SIG-M5 treated with dmso at 0.1 percent for 504 hours (cell line): Measurements from ENCODE around the gene MSH2.
A peak's percentile ranks its signal among the peaks of the same experiment; 100 is the strongest.
"Not testable (repeated sequence)": the region's sequence is repeated elsewhere in the genome, so short reads cannot be mapped to it uniquely, and the experiment has no call there.

Experiments used
- DNase-seq: peaks from one replicate; lab custom pipeline; 2025; ENCODE audit not compliant: unreplicated experiment; lab: John Stamatoyannopoulos, UW

The MSH2 gene

DNA sequence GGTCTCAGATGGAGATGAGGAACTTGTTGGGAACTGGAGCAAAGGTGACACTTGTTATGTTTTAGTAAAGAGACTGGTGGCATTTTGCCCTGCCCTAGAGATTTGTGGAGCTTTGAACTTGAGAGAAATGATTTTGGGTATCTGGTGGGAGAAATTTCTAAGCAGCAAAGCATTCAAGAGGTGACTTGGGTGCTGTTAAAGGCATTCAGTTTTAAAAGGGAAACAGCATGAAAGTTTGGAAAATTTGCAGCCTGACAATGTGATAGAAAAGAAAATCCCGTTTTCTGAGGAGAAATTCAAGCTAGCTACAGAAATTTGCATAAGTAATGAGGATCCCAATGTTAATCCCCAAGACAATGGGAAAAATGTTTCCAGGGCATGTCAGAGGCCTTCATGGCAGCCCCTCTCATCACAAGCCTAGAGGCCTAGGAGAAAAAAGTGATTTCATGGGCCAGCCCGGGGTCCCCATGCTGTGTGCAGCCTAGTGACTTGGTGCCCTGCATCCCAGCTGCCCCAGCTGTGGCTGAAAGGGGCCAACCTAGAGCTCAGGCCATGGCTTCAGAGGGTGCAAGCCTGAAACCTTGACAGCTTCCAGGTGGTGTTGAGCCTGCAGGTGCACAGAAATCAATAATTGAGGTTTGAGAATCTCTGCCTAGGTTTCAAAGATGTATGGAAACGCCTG, 3.8 kb downstream of the MSH2 start:
- not testable (repeated sequence) for DNase-seq

DNA sequence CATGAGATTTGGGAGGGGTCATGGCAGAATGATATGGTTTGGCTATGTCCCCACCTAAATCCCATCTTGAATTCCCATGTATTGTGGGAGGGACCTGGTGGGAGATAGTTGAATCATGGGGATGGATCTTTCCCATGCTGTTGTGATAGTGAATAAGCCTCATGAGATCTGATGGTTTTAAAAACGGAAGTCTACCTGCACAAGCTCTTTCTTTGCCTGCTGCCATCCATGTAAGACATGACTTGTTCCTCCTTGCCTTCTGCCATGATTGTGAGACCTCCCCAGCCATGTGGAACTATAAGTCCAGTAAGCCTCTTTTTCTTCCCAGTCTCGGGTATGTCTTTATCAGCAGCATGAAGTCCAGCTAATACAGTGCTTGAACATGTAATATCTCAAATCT, 5.0 kb downstream of the MSH2 start:
- not testable (repeated sequence) for DNase-seq

DNA sequence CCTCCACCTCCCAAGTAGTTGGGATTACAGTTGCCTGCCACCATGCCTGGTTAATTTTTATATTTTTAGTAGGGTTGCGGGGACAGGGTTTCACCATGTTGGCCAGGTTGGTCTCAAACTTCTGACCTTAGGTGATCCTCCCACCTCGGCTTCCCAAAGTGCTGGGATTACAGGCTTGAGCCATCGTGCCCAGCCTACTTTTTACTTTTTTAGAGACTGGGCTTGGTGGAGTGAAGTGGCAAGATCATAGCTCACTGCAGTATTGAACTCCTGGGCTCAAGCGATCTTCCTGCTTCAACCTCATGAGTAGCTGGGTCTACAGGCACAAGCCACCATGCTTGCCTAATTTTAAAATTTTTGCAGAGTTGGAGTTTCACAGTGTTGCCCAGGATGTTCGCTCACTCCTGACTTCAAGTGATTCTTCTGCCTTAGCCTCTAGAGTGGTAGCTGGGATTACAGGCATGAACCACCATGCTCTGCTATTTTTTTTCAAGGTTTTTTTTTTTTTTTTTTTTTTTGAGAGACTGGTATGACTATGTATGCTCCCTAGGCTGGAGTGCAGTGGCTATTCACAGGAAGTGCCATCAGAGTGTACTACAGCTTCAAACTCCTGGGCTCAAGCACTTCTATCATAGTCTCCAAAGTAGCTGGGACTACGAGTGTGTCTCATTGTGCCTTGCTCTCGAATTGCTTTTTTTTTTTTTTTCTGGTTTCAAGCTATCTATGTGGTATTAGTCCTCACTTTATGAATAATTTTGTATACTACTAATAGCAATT, 11.9 kb downstream of the MSH2 start:
- no peak for DNase-seq

DNA sequence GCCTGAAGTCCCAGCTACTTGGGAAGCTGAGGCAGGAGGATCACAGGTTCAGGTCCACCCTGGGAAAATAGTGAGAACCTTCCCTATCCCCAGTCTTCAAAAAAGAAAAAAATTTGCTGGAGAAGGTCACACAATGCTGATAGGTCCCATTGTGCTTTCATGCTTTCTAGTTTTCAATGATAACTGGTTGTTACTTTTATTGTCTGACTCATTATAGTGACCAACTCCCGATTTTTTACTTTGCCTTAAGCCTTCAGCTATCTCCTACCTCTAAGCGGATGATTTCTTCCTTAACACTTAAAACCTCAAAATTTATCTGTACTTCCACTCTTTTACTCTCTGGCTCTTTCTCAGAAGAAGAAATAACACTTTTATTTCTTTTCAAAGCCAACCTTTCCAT, 17.3 kb downstream of the MSH2 start:
- no peak for DNase-seq

DNA sequence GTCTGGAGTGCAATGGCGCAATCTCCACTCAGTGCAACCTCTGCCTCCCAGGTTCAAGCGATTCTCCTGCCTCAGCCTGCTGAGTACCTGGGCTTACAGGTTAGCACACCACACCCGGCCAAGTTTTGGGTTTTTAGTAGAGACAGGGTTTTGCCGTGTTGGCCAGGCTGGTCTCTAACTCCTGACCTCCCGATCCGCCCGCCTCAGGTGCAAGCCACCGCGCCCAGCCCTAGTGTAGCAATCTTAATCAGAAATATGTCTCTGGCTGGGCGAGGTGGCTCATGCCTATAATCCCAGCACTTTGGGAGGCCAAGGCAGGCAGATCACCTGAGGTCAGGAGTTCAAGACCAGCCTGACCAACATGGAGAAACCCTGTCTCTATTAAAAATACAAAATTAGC, 17.7 kb downstream of the MSH2 start:
- not testable (repeated sequence) for DNase-seq

DNA sequence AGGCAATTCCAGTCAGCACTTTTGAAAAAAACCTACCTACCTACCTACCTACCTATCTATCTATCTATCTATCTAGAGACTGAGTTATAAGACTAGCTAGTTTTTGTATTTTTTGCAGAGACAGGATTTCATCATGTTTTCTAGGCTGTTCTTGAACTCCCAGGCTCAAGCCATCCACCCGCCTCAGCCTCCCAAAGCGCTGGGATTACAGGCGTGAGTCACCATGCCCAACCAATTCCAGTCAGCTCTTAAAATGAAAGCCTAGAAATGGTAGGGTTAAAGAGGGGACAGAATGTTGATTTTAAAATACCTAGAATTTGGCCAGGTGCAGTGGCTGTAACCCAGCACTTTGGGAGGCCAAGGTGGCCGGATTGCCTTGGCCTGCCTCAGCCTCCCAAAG, 19.1 kb downstream of the MSH2 start:
- no peak for DNase-seq

DNA sequence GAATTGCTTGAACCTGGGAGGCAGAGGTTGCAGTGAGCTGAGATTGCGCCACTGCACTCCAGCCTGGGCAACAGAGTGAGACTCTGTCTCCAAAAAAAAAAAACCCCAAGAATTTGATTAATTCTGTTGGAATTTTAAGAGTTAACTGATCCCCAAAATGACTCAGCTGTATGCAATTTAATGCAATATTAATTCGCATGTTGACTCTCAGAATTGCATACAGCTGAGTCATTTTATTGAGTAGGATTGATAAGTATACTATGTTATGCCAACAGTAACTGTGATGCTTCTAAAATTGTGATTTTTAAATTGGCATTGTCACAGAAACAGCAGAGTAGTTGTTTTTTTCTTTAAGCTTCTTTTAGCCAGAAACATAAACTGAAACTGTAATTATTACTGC, 19.6 kb downstream of the MSH2 start:
- DNase-seq, result no peak

DNA sequence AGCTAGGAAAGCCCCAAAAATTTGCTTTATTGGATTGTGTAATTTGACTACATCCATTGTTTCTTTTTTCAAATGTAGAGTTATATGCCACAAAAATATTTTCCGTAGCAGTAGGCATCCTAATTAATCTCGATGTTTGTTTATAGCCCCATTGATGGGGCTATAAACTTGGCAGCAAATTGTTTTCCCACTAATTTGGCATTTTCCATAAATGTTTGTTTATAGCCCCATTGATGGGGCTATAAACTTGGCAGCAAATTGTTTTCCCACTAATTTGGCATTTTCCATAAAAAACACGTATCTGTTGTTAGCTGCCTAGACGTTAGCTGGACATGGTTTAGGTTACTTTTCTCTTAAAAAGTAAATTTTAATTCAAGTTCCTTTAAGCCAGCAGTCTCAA, 23.8 kb downstream of the MSH2 start:
- DNase-seq, result no peak

DNA sequence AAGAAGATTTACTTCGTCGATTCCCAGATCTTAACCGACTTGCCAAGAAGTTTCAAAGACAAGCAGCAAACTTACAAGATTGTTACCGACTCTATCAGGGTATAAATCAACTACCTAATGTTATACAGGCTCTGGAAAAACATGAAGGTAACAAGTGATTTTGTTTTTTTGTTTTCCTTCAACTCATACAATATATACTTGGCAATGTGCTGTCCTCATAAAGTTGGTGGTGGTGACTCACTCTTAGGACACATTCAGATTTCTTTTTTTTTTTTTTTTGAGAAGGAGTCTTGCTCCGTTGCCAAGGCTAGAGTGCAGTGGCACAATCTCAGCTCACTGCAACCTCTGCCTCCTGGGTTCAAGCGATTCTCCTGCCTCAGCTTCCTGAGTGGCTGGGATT, 26.8 kb downstream of the MSH2 start:
- no peak for DNase-seq

DNA sequence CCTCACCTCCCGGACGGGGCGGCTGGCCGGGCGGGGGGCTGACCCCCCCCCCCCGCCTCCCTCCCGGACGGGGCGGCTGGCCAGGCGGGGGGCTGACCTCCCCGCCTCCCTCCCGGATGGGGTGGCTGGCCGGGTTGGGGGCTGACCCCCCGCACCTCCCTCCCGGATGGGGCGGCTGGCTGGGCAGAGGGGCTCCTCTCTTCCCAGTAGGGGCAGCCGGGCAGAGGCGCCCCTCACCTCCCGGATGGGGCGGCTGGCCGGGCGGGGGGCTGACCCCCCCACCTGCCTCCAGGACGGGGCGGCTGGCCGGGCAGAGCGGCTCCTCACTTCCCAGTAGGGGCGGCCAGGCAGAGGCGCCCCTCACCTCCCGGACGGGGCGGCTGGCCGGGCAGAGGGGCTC, 30.1 kb downstream of the MSH2 start:
- not testable (repeated sequence) for DNase-seq

DNA sequence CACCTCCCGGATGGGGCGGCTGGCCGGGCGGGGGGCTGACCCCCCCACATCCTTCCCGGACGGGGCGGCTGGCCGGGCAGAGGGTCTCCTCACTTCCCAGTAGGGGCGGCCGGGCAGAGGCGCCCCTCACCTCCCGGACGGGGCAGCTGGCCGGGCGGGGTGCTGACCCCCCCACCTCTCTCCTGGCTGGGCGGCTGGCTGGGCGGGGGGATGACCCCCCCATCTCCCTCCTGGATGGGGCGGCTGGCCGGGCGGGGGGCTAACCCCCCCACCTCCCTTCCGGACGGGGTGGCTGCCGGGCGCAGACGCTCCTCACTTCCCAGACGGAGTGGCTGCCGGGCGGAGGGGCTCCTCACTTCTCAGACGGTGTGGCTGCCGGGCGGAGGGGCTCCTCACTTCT, 30.5 kb downstream of the MSH2 start:
- DNase-seq, result not testable (repeated sequence)

DNA sequence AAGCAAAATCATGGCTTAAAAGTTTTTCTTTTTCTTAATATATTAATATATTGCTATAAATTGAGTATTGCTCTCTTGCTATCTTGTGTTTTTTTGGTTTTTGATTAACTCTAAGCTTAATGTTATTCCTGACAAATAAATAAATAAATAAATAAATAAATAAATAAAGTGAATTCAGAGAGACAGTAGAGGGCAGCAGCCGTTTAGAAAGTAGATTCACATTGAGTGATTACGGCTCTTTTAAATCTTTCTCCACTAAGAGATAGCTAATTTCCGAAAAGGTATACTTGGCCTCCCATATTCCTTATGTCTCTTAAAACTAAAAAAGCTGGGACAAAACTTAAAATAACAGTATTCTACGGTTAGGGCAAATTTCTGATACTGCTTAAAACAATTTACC, 34.3 kb downstream of the MSH2 start:
- peak; percentile 21 for DNase-seq

DNA sequence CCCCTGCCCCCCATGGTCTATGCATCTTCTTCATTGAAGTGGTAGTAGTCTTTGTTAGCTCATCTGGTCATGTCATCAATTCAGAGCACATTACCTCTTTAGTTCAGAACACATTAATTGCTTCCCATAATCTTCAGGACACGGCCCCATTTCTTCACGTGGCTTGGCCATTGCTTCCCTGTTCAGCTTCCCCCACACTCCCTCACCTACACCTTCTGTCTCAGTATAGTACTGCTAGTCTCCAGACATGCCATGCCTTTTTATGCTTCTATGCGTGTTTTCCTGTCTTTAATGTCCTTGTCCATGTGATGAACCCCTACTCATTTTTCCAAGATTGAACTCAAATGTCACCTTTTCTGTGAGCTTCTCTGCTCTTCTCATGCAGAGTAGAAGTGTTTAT, 35.1 kb downstream of the MSH2 start:
- DNase-seq, result no peak

DNA sequence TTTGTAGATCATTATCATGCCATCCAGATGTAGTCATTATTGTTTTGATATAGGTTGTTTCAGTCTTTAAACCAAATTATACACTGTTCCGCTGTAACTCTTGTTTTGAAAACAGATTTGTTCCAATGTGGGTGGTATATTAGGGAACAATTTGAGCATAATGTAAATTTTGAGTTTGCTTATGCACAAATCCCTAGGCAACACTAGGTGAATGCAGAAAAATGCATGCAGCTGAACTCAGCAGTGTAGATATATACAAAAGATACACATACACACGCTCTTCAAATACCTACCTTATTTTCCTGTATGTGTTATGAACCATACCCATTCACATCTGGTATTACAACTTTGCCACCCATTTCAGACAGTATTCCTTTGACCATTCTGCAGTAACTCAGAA, 35.8 kb downstream of the MSH2 start:
- DNase-seq, result no peak

DNA sequence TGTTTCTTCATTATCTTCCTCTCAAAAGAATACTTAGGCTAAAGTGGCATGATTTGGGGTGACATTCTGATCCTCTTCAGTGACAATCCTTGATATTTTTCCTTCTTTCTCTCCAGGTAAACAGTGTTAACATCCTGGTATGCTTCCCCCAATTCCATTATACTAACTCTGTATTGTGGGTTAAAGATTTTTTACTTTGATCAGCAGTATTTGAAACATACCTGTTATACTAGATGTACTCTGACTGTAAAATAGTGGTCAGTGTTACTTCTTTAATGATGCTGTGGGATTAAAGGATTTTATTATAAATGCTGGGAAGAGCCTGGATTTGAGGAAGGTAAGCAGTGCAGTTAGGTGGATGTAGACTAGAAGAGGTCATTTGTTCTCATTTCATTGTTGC, 48.8 kb downstream of the MSH2 start:
- DNase-seq, result no peak

DNA sequence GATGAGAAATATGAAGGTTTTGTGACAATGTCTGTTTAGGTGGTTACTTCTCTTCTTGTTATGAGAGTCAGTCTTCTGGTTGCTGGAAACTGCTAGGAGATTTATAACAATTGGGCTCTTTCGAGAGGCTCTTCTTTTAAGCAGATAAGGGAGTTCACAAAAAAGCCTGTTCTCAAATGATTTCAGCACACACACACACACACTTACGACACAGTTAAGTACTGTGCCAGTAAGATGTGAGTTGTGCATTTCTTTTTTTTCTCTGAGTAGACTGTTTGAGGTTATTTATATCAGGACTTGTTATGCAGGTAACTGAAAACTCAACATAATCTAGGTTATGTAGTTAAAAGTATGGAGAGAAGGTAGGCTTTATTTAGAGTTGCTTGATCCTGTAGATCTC, 49.8 kb downstream of the MSH2 start:
- no peak for DNase-seq

DNA sequence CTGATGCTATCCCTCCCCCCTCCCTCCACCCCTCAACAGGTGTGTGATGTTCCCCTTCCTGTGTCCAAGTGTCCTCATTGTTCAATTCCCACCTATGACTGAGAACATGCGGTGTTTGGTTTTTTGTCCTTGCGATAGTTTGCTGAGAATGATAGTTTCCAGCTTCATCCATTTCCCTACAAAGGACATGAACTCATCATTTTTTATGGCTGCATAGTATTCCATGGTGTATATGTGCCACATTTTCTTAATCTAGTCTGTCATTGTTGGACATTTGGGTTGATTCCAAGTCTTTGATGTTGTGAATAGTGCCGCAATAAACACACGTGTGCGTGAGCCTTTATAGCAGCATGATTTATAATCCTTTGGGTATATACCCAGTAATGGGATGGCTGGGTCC, 51.9 kb downstream of the MSH2 start:
- not testable (repeated sequence) for DNase-seq

DNA sequence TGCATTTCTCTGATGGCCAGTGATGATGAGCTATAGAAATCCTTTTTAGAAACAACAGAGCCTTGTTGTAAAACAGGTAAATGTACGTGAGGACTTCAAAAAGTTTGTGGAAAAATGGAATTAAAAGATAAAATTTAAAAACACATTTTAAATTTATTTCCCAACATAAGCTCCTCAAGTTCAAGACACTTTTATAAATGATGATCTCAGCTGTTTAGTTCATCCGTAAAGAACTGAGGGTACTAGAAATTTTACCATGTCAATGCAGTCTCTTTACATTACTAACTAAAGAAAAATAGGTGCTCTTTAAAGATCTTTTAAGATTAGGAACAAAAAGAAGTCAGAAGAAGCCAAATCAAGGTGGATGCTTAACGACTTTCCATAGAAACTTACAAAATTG, 52.5 kb downstream of the MSH2 start:
- no peak for DNase-seq

DNA sequence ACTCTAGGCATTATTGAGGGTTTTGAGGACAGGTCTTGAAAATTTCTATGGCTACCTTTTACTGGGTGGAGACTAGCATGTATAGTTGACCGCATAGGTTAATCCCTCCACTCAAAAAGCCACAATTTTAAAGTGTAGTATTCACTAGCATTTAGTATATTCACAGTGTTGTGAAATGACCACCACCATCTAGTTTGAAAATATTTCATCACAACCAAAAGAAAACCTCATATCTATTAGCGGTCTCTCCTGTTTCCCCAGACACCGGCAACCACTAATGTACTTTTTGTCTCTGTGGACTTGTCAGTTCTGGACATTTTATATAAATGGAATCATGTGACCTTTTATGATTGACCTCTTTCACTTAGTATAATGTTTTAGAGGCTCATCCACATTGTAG, 53.9 kb downstream of the MSH2 start:
- DNase-seq, result peak; percentile 45

DNA sequence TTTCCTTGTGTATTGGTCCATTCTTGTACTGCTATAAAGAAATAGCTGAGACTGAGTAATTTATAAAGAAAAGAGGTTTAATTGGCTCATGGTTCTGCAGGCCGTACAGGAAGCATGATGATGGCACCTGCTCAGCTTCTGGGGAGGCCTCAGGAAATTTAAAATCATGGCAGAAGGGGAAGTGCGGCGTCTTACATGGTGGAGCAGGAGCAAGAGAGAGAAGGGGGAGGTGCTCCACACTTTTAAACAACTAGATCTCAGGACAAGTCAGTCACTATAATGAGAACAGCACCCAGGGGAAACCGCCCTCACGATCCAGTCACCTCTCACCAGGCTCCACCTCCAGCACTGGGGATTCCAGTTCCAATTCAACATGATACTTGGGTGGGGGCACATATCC, 54.3 kb downstream of the MSH2 start:
- peak; percentile 66 for DNase-seq

DNA sequence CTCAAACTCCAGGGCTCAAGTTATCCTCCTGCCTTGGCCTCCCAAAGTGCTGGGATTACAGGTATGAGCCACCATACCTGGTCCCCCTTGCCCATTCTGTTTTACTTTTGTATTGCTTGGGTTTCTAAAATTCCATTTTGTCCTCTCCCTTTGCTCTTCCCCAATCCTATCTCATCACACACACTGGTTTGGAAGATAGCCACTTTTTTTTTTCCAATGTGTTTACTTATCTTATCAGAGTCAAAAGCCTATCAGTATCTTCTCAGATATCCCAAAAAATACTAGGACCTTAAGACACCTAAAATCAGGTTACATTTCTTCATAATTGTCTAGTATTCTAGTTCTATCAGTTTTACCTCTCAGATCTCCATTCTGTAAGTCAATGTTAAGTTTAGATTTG, 56.1 kb downstream of the MSH2 start:
- DNase-seq, result no peak

DNA sequence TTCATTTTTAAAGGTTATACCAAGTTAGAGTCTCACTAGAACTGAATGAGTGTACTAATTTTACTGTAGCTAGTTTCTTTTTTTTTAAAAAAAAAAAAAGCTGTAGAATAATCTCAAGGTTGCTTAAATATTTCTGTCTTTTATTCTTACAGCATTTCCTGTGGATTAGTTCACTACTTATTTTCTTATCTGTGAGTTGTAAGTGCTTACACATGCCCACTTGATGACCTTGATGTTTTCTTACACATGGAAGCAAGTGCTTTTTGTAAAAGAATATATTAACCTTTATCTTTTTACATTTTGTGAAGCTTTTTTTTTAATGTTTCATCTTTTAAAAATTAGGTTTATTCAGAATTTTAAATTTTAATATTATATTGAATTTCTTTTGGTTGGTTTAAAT, 57.8 kb downstream of the MSH2 start:
- no peak for DNase-seq
